HepG2 (cell line): ENCODE measurements around the gene ATN1. TPM values are rescaled to one million over a fixed set of nuclear protein-coding genes. Genes with fewer than 3 reads are reported as not detected.

ENCODE experiments used
- ATAC-seq: fragments of 200-7000 bp; cut with Tn5 transposase; 3 replicates; pipeline ENCODE4 v1.9.1; 2020; ENCODE audit warnings: mild to moderate bottlenecking, moderate library complexity
- BruUV-seq: library from RNA; stranded (reverse); fragments of 400-500 nt; replicated peaks from 2 replicates; lab custom pipeline; 2021; lab: Mats Ljungman, UMichigan
- CTCF ChIA-PET: fragments of 300-600 bp; formaldehyde crosslinking; extraction: SDS; loops from one replicate; lab custom pipeline; 2021; ENCODE audit warnings: low total read pairs, inconsistent platforms, low intra/inter-chr PET ratio; lab: Yijun Ruan, JAX
- POLR2A ChIA-PET: fragments of 350-600 bp; sonication (Branson Sonifier 250); formaldehyde crosslinking; loops from one replicate; lab custom pipeline; 2020; ENCODE audit warnings: antibody characterized with exemption, inconsistent platforms; lab: Yijun Ruan, JAX
- DNase-seq: peaks from one replicate; pipeline ENCODE4 v3.0.0-alpha.2; 2015; ENCODE audit warnings: low spot score
- FAIRE-seq: peaks from 3 replicates; lab custom pipeline; 2011; peaks lifted over from hg19 to GRCh38; lab: Jason Lieb, UNC
- H2AFZ ChIP-seq: one replicate; pipeline ENCODE4 v1.6.1; 2011; ENCODE audit warnings: low read length, inconsistent platforms
- H3K27ac ChIP-seq: fragments of 300-600 bp; 3 replicates; pipeline ENCODE4 v1.8.0; 2011; ENCODE audit warnings: mixed run types, mild to moderate bottlenecking, mixed read lengths, low read length, inconsistent platforms; ENCODE audit not compliant: insufficient read depth; ENCODE audit errors: extremely low read length
- H3K27me3 ChIP-seq, 2 experiments: fragments of 200-600 bp in 1 of 2; 2 replicates in 1 of 2; 3 replicates in 1 of 2; pipeline versions ENCODE4 v1.6.0 to v1.8.0; 2011; ENCODE audit warnings: low read length in 2 of 2, mild to moderate bottlenecking in 2 of 2, moderate library complexity in 2 of 2, inconsistent platforms in 1 of 2; ENCODE audit not compliant: insufficient read depth in 2 of 2, control insufficient read depth in 1 of 2
- H3K36me3 ChIP-seq, 2 experiments: fragments of 200-600 bp in 1 of 2; replicated peaks in 1 of 2; 2 replicates in 1 of 2; 3 replicates in 1 of 2; pipeline versions ENCODE4 v1.5.1 to v1.8.0; 2011; ENCODE audit warnings: low read length in 2 of 2, inconsistent platforms in 1 of 2; ENCODE audit not compliant: insufficient read depth in 2 of 2, control insufficient read depth in 1 of 2
- H3K4me1 ChIP-seq: 2 replicates; pipeline ENCODE4 v1.5.1; 2012; ENCODE audit warnings: low read length, inconsistent platforms; ENCODE audit not compliant: insufficient read depth
- H3K4me2 ChIP-seq: 2 replicates; pipeline ENCODE4 v1.6.0; 2011; ENCODE audit warnings: low read depth, low read length, inconsistent platforms
- H3K4me3 ChIP-seq, 3 experiments: fragments of 200-600 bp in 1 of 3; sonication (generic), shearing (Covaris generic) in 1 of 3; replicated peaks in 1 of 3; 2 replicates each; pipeline ENCODE4 v1.5.1; 2011 to 2016; ENCODE audit warnings: low read length in 3 of 3, inconsistent platforms in 2 of 3, low read depth in 2 of 3, mild to moderate bottlenecking in 2 of 3, control low read depth in 1 of 3, mixed read lengths in 1 of 3; ENCODE audit not compliant: insufficient read depth in 1 of 3
- H3K79me2 ChIP-seq: one replicate; pipeline ENCODE4 v1.6.1; 2011; ENCODE audit warnings: low read length, inconsistent platforms; ENCODE audit not compliant: insufficient read depth
- H3K9ac ChIP-seq: 2 replicates; pipeline ENCODE4 v1.6.0; 2011; ENCODE audit warnings: mild to moderate bottlenecking, low read depth, low read length, inconsistent platforms; ENCODE audit not compliant: insufficient read depth
- H3K9me3 ChIP-seq: 2 replicates; pipeline ENCODE4 v1.5.1; 2012; ENCODE audit warnings: mild to moderate bottlenecking, low read length
- H4K20me1 ChIP-seq: 2 replicates; pipeline ENCODE4 v1.6.0; 2011; ENCODE audit warnings: inconsistent platforms, mild to moderate bottlenecking, low read length, moderate library complexity; ENCODE audit not compliant: insufficient read depth
- AGO2 ChIP-seq: fragments of 200-400 bp; formaldehyde crosslinking; optimal IDR thresholded peaks from 2 replicates; pipeline ENCODE3; 2017; ENCODE audit warnings: mild to moderate bottlenecking, low read depth, low read length, moderate library complexity
- CCDC6 ChIP-seq: sonication (generic); formaldehyde crosslinking; IDR thresholded peaks from 2 replicates; pipeline ENCODE4 v1.8.1; 2022; ENCODE audit warnings: mild to moderate bottlenecking, missing genetic modification reagents, moderate library complexity
- HDAC6 ChIP-seq: fragments of 200-600 bp; sonication (generic); IDR thresholded peaks from 2 replicates; pipeline ENCODE4 v1.7.0; 2017; ENCODE audit warnings: mild to moderate bottlenecking, antibody characterized with exemption, low read length, low read depth
- POLR2A ChIP-seq, 2 experiments: IDR thresholded peaks; 2 replicates each; pipeline ENCODE4 v1.6.1; 2011; ENCODE audit warnings: low read depth in 2 of 2, low read length in 2 of 2, mild to moderate bottlenecking in 1 of 2, moderate library complexity in 1 of 2; ENCODE audit not compliant: insufficient read depth in 1 of 2
- ZBTB8A ChIP-seq: sonication (generic); formaldehyde crosslinking; IDR thresholded peaks from 2 replicates; pipeline ENCODE4 v1.4.0; 2020; ENCODE audit warnings: mild to moderate bottlenecking, low read depth, missing genetic modification reagents, borderline replicate concordance
- ZMYM4 ChIP-seq: sonication (generic); formaldehyde crosslinking; IDR thresholded peaks from 2 replicates; pipeline ENCODE4 v1.8.1; 2023; ENCODE audit warnings: mild to moderate bottlenecking, missing genetic modification reagents
- WGBS: methylation state at CpG from one replicate; pipeline ENCODE4 v1.1.6; 2017; ENCODE audit warnings: low lambda C conversion rate; 5-methylcytosine and 5-hydroxymethylcytosine counted together
- in situ Hi-C: cut with HindIII; loops from 2 replicates; pipeline ENCODE4 v1.10.0; 2017; ENCODE audit warnings: low pct_unique_long_range_greater_than_20kb; ENCODE audit not compliant: extremely low pct_ligation_motif_present
- intact Hi-C: fragments of 100-400 bp; cut with micrococcal nuclease; formaldehyde crosslinking; loops from one replicate; pipeline ENCODE4 v1.10.0; 2022; ENCODE audit not compliant: unreplicated experiment
- polyA plus RNA-seq, 8 experiments: library from polyadenylated mRNA; depleted of rRNA in 3 of 8; stranded (reverse) in 7 of 8; unstranded in 1 of 8; fragments of >200 nt; fragmentation: Illumina TruSeq in 4 of 8; extraction: Trizol in 4 of 8; gene quantifications; 2 replicates each; pipeline versions ENCODE4 v1.2.1 to v1.2.3, GENCODE V29; 2011 to 2016; ENCODE audit warnings: low read depth in 4 of 8, missing spikeins in 1 of 8, mixed read lengths in 1 of 8; ENCODE audit not compliant: insufficient read depth in 1 of 8
- total RNA-seq, 5 experiments: library from RNA; depleted of rRNA; stranded (reverse); fragments of >200 nt; fragmentation: Illumina TruSeq; extraction: Trizol; gene quantifications; 2 replicates each; pipeline ENCODE4 v1.2.3, GENCODE V29; 2016; ENCODE audit warnings: low read depth in 1 of 5

ATN1 gene
- total and polyA plus RNA-seq, 2 of the 13 experiments (the other 11 are each of a cell fraction or from before 2014, with no cell fraction given) = 2.1 to 8.6 TPM

- intact Hi-C loops = no loop called here
- in situ Hi-C loops = no loop called here
- no peak for ATAC-seq
These were observed 49.9 kb downstream of the ATN1 start for GRCh38 chr12:6977653-6978052.

DNA sequence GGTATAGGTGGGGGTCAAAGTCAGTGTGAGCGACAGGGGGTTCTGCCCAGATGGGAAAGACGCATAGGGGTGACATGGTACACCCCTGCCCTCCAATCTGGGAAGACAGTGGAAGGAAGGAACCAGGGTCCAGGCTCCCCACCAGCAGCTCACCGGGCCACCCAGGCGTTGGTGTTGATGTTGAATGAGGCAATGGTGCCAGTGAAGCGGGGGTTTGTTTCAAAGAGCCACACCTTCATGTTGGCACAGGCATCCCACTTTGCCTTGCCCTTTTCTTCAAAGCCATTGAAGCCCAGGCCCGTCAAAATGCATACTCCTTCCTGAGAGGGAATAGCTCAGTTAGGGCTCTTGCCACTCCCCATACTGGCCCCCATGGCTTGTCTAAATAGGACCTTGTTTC, 50.4 kb downstream of the ATN1 start:
- Histone ChIP-seq H3K4me1 (peaks cover 53% of the 10 kb centered on the region), H3K9ac (no peak overlapping the region), H3K36me3 (peaks cover 17 to 45% of the 10 kb centered on the region in 2 experiments), H4K20me1 (no peaks in the 10 kb centered on the region), H3K4me3 (no peak overlapping the region)
- no peak for FAIRE-seq
- BruUV-seq = no TSS peak
- TF ChIP-seq ZBTB8A (no peak), CCDC6 (CRISPR knock-in tag) (0 out of 2 replicates have a peak, but pooled peaks have one; percentile 34), ZMYM4 (CRISPR knock-in tag) (peak; percentile 25; the same call in 1 of the 2 replicates)
- TF ChIP-seq, all 625 proteins: peak for 2
- DNase-seq = no peak
- Histone ChIP-seq H3K79me2 (no peaks in the 10 kb centered on the region), H3K9me3 (no peaks in the 10 kb centered on the region), H2AFZ (no peak overlapping the region), H3K27me3 (no peaks in the 10 kb centered on the region), H3K27ac (peak overlapping the region; percentile 98), H3K4me2 (no peak overlapping the region)
- ChIA-PET CTCF (no interaction called here), POLR2A (interaction anchor here (2.1 to 5.1 kb wide), 3 partner anchors 32 to 40 kb away, joined by 9 to 52 read pairs (median 12); partner anchors contain the start of genes C12orf57, LPCAT3 and RNU7-1)
- WGBS = 96% methylated on average over 5 of the region's 6 CpGs
- in situ Hi-C loops = no loop called here
- ATAC-seq = no peak
- intact Hi-C loops = no loop called here

More at GRCh38 chr12:6977653-6978052, 49.9 kb downstream of the ATN1 start:
- Histone ChIP-seq H3K4me2 (no peak overlapping the region), H3K9me3 (no peaks in the 10 kb centered on the region), H3K27me3 (no peaks in the 10 kb centered on the region), H4K20me1 (no peaks in the 10 kb centered on the region), H3K36me3 (peaks cover 17 to 42% of the 10 kb centered on the region in 2 experiments), H2AFZ (no peak overlapping the region), H3K9ac (no peak overlapping the region), H3K4me1 (peaks cover 53% of the 10 kb centered on the region), H3K4me3 (no peak overlapping the region), H3K27ac (no peak overlapping the region), H3K79me2 (peaks cover 4% of the 10 kb centered on the region)
- no peak for FAIRE-seq
- DNase-seq = no peak
- POLR2A ChIA-PET = interaction anchor here (2.1 to 5.1 kb wide), 3 partner anchors 31 to 40 kb away, joined by 9 to 52 read pairs (median 12); partner anchors contain the start of genes C12orf57, LPCAT3 and RNU7-1
- TF ChIP-seq HDAC6 (no peak), AGO2 (peak; percentile 56), POLR2A (IDR thresholded peaks at IDR 0.05; ENCODE audit: insufficient read depth in 1 of 2, low read depth in 2 of 2, low read length in 2 of 2) (peak in 1 of 2 experiments; percentile 6; a peak in 2 of 4 replicates)
- WGBS = 95% methylated on average over 10 of the region's 10 CpGs
- CTCF ChIA-PET = no interaction called here
- BruUV-seq = no TSS peak
